ENCODE measurements around the gene PAPSS1. TPM values are rescaled to one million over a fixed set of nuclear protein-coding genes. Genes with fewer than 3 reads are reported as not detected.

The PAPSS1 gene
- total and polyA plus RNA-seq, 2 donors (not counting 3 experiments of a cell fraction or from before 2014, with no cell fraction given): 69.6 to 77.2 TPM

DNA sequence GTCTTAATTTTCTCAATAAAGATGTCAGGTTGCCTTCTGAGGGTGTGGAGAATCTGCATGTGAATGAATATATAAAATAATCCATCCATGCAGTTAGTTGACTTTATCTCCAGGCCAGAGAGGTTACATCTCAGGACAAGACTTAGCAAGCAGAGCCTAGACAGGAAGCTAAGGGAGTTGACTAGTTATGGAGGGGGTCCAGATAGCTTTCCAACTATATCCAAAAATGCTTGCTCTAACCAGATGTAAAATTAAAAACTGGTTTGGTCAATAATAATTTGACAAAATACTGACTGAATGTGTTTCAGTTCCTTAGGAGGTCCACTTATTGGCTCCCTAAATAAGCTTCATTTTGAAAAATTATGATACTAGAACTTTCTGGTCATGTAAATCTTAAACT, 101.4 kb downstream of the PAPSS1 start:
- TF ChIP-seq JUN (IDR thresholded peaks at IDR 0.05; ENCODE audit: borderline replicate concordance, insufficient read depth, insufficient read length, low read depth) (no peak), GATA2 (IDR thresholded peaks at IDR 0.05; ENCODE audit: insufficient read depth, insufficient read length, low read depth, low read length) (no peak), MYC (IDR thresholded peaks at IDR 0.05; ENCODE audit: low read depth, low read length) (no peak), FOS (IDR thresholded peaks at IDR 0.05; ENCODE audit: borderline replicate concordance, insufficient read depth, low read length) (no peak), POLR2AphosphoS5 (IDR thresholded peaks at IDR 0.05; ENCODE audit: insufficient read depth, low read depth, low read length) (no peak), EZH2 (IDR thresholded peaks at IDR 0.05; ENCODE audit: borderline replicate concordance, low read depth, low read length, severe bottlenecking) (no peak), POLR2A (IDR thresholded peaks at IDR 0.05; ENCODE audit: low read depth, low read length) (no peak)
- TF ChIP-seq, protein P1, sequence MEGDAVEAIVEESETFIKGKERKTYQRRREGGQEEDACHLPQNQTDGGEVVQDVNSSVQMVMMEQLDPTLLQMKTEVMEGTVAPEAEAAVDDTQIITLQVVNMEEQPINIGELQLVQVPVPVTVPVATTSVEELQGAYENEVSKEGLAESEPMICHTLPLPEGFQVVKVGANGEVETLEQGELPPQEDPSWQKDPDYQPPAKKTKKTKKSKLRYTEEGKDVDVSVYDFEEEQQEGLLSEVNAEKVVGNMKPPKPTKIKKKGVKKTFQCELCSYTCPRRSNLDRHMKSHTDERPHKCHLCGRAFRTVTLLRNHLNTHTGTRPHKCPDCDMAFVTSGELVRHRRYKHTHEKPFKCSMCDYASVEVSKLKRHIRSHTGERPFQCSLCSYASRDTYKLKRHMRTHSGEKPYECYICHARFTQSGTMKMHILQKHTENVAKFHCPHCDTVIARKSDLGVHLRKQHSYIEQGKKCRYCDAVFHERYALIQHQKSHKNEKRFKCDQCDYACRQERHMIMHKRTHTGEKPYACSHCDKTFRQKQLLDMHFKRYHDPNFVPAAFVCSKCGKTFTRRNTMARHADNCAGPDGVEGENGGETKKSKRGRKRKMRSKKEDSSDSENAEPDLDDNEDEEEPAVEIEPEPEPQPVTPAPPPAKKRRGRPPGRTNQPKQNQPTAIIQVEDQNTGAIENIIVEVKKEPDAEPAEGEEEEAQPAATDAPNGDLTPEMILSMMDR (IDR thresholded peaks at IDR 0.05; ENCODE audit: extremely low read depth in 1 of 2, insufficient read depth in 1 of 2, low read depth in 1 of 2, low read length in 2 of 2): no peak
- TF ChIP-seq, protein P2, sequence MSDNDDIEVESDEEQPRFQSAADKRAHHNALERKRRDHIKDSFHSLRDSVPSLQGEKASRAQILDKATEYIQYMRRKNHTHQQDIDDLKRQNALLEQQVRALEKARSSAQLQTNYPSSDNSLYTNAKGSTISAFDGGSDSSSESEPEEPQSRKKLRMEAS (IDR thresholded peaks at IDR 0.05; ENCODE audit: insufficient read depth, insufficient read length): no peak
- no TSS peak for BruUV-seq (replicated peaks)
- Histone ChIP-seq H3K9me3 (replicated peaks; ENCODE audit: control insufficient read depth, insufficient read depth, low read length) (no peaks in the 10 kb centered on the region), H3K36me3 (ENCODE audit: control insufficient read depth in 2 of 2, extremely low read depth in 1 of 2, insufficient read depth in 2 of 2, low read length in 2 of 2) (no peaks in the 10 kb centered on the region), H3K9me1 (replicated peaks; ENCODE audit: control insufficient read depth, extremely low read depth, insufficient read depth, low read length) (no peaks in the 10 kb centered on the region), H3K4me2 (ENCODE audit: insufficient read depth, low read length) (no peak overlapping the region), H2AFZ (ENCODE audit: low read depth, low read length) (no peak overlapping the region), H3K27ac (ENCODE audit: insufficient read depth, low read depth, low read length) (no peak overlapping the region), H3K4me1 (ENCODE audit: control insufficient read depth, extremely low read depth, insufficient read depth, low read length) (no peaks in the 10 kb centered on the region), H4K20me1 (replicated peaks; ENCODE audit: control insufficient read depth, extremely low read depth, insufficient read depth, low read length) (peaks cover 2% of the 10 kb centered on the region), H3K27me3 (ENCODE audit: control insufficient read depth in 2 of 2, insufficient read depth in 2 of 2, low read length in 2 of 2) (no peaks in the 10 kb centered on the region), H3K4me3 (replicated peaks in 1 of 3; ENCODE audit: insufficient read depth in 1 of 3, low read depth in 1 of 3, low read length in 3 of 3) (no peak overlapping the region), H3K79me2 (ENCODE audit: control insufficient read depth, insufficient read depth, low read length) (no peaks in the 10 kb centered on the region), H3K9ac (replicated peaks; ENCODE audit: extremely low read depth, insufficient read depth, low read length) (no peak overlapping the region)
- intact Hi-C loops (cut with micrococcal nuclease): no loop called here
- FAIRE-seq (no peak), DNase-seq (ENCODE audit: low read depth, low spot score) (no peak)
- CTCF ChIA-PET: interaction anchor here (0.7 to 1.7 kb wide), 3 partner anchors 11 to 119 kb away, joined by 3 to 4 read pairs (median 4); no protein-coding TSS in a partner anchor
- POLR2A ChIA-PET: no interaction called here
- dilution Hi-C loops (cut with MboI; ENCODE audit: extremely low pct_ligation_motif_present, low sequenced_read_pairs): no loop called here
